ENCODE measurements around the gene STX4.

DNA sequence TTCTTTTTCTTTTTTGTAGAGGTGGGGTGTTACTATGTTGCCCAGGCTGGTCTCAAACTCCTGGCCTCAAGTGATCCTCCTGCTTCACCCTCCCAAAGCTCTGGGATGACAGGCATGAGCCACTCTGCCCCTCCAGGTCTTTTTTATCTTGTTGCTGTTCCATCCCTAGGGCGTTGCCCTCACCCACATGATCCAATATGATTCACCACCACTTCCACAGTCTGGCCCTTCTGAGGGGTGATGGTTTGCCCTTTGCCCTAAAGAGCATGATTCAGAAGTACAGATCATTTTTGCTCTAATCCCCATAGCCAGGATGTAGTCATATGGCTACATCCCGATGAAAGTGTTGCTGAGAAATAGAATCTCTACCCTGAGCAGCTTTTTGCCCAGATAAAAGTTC is 18.8 kb downstream of the STX4 start:
- TF ChIP-seq CTCF (IDR thresholded peaks at IDR 0.05; ENCODE audit: insufficient read depth, low read length, poor library complexity, severe bottlenecking) (no peak), EZH2phosphoT487 (conservative IDR thresholded peaks at IDR 0.05; ENCODE audit: low read length) (no peak)

All from SU-DHL-6 (cell line).